IMR-90 (cell line): ENCODE data around the gene SLC25A44.

Source experiments
- CEBPB ChIP-seq: IDR thresholded peaks from 2 replicates; pipeline ENCODE4 v1.6.1; 2012; ENCODE audit warnings: low read depth, low read length, improper control_type of control experiment
- TF ChIP-seq, protein P1 (sequence below): conservative IDR thresholded peaks from 2 replicates; pipeline ENCODE4 v1.5.1; 2012; ENCODE audit warnings: mild to moderate bottlenecking, low read depth, low read length, improper control_type of control experiment

- TF ChIP-seq, protein P1, sequence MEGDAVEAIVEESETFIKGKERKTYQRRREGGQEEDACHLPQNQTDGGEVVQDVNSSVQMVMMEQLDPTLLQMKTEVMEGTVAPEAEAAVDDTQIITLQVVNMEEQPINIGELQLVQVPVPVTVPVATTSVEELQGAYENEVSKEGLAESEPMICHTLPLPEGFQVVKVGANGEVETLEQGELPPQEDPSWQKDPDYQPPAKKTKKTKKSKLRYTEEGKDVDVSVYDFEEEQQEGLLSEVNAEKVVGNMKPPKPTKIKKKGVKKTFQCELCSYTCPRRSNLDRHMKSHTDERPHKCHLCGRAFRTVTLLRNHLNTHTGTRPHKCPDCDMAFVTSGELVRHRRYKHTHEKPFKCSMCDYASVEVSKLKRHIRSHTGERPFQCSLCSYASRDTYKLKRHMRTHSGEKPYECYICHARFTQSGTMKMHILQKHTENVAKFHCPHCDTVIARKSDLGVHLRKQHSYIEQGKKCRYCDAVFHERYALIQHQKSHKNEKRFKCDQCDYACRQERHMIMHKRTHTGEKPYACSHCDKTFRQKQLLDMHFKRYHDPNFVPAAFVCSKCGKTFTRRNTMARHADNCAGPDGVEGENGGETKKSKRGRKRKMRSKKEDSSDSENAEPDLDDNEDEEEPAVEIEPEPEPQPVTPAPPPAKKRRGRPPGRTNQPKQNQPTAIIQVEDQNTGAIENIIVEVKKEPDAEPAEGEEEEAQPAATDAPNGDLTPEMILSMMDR = no peak
- TF ChIP-seq CEBPB = no peak
These were observed 59.7 kb downstream of the SLC25A44 start for GRCh38 chr1:156253634-156254033.
